NCI-H1105 (cell line): ENCODE measurements around the gene SRC.

Experiments
- DNase-seq: peaks from one replicate; lab custom pipeline; 2025; lab: John Stamatoyannopoulos, UW

Gene SRC

DNA sequence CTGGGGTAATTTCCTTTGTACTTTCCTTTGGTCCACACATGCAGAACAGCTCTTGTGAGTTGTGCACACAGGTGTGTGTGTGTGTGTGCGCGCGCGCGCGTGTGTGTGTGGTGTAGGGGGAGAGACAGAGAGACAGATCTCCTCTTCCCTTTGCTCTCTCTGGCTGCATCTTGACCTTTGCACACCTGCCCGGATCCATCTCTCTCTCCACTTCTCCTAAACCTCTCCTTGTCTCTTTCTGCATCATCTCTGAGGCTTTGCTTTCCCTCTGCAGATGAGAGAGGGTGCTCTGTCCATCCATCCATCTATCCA, 67.0 kb downstream of the SRC start:
- DNase-seq = no peak

DNA sequence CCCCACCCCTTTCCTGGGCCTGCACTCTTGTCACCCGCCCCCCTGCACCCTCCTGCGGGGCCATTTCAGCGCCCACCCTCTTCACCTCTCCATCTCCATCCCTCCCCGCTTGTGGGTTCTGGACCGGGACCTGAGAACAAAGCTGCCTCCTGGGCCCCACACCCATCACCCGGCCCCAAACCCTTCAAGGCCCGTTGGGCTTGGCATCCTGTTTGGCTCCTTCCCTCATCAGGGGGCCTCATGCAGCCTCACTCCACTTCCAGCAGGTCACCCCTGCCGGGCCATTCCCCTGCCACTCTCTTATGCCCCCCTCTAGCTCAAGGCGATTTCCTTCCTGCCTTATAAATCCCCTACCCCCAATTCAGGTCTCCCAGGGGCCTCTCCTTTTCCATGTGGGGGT, 67.4 kb downstream of the SRC start:
- DNase-seq = no peak

DNA sequence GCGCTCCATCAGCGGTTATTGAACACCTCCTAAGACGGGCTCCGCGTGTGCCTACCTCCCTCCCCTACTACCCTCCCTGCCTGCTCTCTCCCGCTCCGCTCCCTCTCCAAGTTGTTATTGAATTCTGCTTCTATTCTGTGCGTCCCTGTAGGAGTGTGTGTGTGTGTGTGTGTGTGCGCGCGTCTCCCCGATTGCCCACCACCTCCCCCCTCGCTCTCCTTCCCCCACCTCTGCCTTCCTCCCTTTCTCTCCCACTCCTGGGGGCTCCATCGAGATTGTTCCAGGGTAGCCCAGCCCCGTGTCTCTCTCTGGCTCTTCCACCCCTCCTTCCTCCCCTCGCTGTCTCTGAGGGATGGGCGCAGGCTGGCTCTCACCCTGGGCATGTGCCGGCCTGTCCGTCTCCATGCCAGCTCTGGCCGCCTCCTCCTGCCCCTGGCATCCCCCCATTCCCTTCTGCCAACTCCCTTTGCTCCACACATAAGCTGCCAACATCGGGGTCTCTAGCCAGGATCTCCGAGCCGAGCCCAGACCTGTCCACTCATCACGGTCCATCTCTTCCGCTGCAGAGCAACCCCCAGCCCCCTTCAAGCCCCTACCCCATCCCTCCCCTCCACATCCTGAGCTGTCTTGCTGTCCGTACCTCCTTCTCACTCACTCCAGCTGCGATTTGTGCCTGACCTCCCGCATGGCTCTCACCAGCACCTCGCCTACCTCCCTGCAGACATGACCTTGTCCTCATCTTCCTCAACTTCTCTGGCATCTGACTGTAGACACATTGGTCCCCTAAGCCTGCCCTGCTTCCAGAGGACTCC, 68.5 kb downstream of the SRC start:
- peak; percentile 81 for DNase-seq

DNA sequence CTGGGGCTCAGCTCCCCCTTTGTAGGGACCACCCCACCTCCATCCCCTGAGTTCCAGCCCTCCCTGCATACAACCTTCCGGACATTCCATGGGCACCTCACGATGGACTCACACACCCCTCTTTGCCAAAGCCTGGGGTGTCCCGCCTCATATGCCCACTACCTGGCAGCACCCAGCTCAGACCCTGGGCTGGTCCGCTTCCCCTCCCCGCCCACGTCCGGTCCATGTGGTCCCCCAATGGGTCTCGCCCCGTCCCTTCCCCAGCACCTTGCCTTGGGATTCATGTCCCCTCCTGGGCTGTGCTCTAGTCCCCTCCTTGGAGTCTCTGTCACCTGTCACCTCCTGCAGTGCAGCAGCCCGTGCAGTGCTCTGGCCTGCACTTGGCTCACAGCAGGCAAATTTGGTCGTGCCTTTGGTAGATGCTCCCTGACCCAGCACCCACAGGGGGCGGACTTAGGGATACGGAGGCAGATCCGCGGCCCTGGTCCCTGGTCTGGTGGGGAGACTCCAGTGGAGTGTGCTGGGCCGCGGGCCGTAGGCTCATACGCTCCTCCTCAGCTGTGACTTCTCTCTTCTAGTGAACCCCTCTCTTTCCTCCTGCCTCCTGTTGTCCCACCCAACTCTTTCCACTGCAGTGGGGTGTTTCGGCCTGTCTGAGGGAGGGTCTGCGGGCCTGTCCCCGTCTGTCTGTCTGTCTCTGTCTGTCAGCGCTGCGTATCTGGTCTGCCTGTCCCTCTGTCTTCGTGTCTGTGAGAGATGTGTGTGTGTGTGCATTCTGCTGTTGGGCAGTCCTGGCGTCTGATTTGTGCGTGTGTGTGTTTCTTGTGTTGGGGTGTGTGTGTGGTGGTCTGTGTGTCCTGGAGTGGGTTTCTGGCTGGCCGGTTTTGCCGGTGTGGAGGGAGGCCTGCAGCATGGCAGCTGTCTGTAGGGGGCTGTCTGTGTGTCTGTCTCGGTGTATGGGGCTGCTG, 69.5 kb downstream of the SRC start:
- DNase-seq = no peak

DNA sequence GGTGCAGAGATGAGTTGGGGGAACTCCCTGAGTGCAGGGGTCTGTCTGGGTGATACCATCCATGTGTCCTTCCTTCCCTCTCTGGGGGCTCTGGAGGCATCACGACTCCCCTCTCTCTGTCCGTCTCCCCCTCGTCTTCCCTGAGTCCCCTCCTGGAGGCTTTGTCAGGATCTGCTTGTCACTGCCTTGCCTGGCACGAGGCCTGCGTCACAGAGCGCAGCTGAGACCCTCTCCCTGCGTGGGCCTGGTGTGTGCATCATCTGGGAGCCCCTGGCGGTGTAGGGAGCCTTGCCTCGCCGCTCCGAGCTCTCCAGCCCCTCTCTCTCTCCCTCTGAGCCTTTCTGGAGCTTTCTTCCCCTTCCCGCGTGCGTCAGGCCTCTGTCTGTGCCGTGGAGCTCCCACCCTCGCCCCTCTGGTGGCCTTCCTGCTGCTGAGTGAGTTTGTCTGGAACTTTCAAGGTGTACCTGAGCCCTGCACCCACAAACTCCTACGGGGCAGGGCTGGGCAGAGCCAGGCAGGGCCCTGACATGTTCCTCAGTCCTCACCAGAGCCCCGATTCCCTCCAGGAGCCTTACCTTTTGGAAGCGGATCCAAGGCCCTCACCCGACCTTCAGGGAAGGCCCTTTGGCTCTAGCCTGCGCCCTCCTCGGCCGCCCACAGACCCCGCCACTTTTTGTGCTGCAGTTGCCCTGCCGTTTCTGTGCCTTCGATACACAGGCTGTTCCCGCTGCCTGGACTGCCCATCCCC, 70.3 kb downstream of the SRC start:
- DNase-seq = no peak

DNA sequence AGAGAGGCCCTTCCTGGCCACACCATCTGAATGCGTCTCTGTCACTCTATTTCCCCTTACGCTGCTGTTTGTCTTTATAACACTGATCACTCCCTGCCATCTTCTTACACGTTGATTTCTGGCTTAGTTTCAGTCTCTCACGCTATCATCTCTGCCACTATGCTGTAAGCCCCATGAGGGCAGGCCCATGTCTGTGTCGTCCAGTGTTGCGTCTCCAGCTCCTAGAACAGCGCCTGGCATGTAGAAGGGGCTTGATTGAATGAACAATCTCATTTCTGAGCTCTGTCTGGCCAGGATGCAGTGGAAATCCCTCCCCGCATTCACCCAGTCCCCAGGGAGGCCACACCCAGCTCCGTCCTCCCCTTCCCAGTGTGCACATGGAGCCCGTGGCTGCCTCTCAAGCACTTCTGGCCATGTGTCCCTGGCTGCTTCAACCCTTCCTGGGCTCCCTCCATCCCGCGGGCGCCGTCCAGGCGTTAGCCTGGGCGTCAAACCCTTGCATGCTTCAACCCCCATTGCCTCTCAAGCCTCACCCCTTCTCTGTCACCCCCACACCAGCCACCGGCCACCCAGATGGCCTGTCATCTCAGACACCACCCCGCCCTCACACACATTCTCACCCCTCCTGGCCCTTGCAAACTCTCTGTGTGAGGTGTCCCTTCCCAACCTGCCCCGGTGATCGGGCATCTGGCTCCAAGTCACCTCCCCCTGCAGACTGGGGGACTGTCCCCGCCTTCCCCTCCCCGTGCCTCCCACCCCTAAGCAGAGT, 71.1 kb downstream of the SRC start:
- no peak for DNase-seq

DNA sequence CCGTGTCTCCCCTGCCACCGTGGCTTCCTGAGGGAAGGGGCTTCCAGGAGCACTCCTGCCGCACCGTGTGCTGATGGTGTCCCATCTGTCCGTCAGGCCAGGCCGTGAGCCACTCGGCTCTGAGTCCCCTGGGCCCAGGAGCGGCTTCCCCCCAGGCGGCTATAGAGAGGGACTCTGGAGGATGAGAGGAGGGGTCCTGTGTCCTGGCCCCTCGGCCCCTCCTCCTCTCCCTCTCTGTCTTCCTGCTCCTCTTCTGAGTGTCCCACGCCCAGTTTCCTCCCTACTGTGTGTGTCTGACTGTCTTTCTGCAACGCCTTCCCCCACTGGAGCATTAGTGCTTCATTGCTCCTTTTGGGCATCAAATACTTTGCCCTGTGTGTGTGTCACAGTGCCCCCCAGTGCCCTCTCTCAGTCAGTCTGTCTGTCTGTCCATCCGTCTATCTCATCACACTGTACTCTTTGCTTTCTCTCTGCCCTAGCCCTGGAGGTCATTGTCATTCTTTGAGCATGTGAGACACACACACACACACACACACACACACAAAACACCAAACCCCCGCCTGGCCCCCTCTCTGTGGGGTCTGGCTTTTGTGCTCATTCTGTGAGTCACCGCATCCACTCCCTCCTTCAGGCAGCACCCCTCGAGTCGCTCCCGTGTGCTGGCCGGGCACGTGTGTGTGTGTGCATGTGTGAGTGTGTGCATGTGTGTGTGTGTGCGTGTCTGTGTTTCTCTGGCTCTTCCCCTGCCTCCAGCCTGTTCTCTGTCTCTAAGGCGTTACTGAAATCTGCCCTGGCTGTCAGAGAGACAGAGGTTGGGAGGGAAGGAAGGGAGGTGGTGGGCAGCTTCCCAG, 71.9 kb downstream of the SRC start:
- no peak for DNase-seq

DNA sequence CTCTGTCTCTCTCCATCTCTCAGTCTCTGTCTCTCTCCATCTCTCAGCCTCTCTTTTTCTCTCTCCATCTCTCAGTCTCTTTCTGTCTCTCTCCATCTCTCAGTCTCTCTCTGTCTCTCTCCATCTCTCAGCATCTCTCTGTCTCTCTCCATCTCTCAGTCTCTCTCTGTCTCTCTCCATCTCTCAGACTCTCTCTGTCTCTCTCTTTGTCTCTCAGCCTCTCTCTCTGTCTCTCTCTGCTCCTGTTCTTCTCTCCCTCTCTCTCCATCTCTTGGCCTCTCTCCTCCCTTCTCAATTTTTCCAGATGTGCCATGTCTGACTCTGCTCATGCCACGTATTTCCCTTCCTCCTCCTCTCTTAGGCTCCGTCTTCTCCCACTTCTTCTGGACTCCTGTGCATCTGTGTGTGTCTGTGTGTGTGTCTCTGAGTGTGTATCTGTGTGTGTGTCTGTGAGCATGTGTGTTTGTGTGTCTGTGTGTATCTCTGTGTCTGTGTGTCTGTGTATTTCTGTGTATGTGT, 72.7 kb downstream of the SRC start:
- DNase-seq = no peak

DNA sequence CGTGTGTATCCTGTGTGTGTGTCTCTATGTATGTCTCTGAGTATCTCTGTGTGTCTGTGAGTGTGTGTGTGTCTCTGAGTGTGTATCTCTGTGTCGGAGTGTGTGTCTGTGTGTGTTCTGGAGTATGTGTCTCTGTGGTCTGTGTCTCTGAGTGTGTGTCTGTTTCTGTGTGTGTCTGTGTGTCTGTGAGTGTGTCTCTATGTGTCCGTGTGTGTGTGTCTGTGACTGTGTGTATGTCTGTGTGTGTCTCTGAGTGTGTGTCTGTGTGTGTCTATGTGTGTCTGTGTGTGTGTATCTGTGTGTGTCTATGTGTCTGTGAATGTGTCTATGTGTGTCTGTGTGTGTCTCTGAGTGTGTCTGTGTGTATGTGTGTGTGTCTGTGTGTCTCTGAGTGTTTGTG, 73.4 kb downstream of the SRC start:
- no peak for DNase-seq

DNA sequence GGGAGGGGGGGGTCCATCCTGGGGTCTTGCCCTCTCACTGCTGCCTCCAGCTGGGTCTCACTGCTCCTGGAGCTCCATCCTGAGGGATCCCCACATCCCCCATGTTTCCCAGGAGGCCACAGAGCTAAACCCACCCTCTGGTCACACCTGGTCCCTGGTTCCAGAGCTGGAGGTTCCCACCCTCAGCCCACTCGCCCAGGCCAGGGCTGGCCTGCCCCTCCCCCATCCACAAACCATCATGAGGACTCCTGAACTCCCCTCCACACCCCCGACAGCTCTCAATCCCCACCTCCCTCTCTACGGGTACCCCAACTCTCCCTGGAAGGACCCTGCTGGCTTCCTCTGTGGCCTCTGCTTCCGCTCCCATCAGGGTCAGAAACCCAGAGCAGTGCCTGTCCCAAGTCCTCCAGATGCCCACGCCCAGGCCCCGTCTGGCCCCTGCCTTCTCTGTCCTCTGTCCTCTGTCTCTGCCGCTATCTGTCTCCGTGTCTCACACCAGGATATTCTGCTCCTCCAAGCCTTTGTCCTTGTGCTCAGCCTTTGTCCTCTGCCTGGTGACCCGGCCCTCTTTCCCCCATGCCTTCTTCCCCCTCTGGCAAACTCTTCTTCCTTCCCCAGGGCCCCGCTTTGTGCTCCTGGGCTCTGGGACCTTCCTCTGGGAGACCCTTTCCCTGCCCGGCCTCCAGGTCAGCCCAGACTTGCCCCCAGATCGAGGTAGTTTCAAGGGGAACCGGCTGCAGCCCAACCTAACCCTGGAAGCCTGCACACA, 74.0 kb downstream of the SRC start:
- DNase-seq = no peak

DNA sequence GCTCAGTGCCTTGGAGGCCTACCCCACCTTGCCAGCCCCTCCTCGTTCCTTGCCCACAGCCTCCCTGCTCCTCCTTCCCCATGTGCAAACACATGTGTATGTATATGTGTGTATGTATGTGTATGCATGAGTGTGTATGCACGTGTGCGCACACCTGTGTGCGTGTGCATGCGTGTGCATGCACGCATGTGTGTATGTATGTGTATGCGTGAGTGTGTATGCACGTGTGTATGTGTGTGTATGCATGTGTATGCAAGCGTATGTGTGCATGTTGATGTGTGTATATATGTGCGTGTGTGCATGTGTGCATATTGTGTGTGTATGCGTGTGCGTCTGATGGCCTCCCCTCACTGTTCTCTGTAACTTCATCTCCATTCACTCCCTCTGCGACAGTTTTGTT, 74.7 kb downstream of the SRC start:
- DNase-seq = no peak

DNA sequence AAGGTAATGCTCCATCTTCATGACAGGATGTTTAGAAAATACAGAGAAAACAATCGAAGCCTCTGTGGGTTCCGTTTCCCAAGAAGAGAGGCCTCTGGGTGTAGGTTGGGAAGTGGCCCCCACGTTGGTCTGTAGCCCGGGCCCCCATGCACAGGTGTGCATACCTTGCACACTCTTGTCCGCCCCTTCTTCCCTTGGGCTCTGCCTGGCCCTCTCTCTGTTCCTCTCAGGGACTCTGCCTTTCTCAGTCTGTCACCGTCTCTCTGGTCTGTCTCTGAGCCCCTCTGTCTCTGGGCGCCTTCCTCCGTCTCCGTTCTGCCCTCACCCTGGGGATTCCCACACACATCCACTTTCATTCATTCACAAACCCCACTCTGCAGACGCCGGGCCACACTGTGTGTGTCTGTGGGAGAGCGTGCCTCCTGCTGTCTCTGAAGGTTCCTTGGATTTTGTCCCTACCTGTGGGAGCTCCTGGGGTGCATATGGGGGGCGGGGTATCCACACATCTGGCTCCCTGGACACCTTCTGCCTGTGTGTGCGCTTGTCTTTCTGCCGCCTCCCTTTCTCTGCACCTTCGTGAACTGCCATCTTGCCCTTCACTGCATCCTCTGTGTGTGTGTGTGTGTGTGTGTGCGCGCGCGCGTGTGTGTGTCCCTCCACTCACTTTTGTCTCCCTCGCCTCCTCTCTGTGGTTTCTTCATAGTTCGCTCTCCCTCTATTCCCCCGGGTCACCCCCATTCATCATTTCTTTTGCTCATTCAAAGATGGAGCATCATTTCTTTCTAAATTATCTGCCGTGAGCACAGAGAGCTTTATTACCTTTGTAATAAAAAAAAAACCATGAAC, 75.3 kb downstream of the SRC start:
- no peak for DNase-seq

DNA sequence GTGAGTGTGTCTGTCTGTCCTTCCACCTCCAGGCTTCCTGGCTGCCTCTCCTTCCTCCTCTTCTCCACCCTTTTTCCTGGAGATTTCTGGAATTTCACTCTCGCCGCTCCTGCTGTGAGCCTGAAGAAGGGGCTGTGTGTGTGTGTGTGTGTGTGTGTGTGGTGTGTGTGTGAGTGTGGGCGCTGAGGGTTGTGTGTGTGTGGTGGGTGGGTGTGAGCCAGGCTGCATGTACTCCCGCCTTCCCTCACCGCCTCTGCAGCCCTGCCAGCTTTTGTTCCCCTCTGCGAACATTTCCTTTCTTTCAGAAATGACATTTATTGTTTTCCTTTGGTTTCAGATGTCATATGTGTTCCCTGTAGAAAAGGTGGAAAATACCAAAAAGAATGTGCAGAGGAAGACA, 76.0 kb downstream of the SRC start:
- DNase-seq = no peak

DNA sequence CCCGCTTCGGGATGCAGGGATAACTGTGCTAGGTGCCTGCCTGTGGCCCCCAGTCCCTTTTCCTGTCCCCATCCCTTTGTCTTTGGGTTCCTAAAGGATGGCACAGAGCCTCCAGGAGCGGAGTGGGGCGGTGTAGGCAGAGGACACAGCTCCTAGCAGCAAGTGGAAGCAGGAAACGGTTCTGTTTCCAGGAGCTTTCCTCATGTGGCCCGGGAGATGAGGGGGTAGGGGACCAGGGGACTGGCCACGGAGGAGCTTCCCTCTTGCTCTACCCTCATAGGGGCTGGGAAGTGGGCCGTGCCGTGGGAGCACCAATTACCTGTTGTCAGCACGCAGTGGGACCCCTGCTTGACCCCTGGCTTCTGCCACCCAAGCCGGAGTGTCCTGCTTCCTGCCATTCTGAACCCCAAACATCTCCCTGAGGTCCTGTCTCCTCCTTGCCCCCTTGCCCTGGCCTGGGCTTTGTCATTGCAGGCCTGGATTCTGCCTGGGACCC, 76.9 kb downstream of the SRC start:
- DNase-seq = no peak

DNA sequence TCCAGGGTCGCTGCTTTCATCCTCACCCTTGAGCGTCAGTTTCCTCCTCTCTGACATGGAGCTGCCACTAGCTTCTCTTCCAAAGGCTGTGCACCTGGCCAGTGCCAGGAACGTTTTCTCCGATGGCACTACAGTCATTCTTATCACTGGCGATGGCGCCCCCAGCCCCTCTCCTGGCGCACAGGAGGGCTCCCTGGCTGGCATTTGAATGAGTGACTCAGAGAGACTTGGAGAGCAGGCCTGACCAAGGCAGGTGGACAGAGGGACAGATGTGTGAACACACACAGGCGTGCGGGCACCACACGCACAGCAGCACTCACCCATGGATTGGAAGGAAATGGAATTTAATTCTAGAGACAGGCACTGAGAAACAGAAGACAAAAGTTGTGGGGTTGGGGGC, 77.6 kb downstream of the SRC start:
- no peak for DNase-seq

DNA sequence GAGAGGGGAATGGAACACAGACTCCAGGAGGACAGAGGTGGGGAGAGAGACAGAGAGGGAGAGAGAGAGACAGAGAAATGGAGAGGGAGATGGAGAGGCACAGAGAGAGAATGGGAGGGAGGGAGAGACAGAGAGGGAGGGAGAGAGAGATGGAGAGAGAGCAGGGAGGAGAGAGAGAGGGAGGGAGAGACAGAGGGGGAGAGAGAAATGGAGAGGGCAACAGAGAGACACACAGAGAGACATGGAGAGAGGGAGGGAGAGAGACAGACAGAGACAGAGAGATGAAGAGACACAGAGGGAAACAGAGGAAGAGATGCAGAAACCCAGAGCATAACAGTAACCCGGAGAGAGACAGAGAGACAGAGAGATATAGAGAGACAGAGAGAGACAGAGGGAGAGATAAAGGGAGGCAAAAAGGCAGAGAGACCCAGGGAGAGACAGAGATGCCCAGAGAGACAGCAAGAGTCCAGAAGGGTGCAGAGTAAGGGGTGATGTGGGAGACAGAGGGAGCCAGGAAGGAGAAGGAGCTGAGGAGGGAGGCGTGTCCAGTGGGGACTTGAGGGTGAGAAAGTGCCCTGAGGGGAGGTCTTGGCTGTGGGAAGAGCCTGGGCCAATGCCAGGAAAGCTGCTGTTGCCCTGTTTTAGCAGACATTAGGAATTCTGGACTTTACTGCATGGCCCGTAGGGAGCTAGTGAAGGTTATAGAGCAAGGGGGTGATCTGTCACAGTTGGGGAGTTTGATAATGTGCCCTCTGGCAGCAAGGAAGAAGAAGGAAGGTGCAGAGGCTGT, 78.3 kb downstream of the SRC start:
- no peak for DNase-seq

DNA sequence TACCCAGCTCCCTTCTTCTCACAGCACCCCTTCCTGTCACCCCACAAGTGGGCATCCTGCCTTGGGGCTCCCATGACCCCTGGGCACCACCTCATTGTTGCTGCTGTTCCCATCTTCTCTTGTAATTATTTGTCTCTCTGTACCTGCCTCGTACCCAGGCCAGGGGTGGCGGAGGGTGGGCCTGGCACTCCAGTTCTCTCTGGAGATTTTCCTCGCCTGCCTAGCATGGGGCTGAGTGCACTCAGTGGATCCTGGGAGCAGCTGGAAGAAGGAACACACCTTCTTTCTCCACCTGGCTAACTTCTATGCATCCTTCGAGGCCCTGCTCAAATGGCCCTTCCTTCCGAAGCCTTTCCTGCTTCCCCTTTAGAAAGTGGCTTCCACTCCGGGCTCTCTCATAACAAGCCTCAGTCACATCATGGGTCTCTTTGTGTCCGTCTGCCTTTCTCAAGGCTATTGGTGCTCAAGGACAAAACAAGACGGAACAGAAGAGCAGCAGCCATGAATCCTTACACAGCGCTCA, 79.2 kb downstream of the SRC start:
- DNase-seq = no peak

DNA sequence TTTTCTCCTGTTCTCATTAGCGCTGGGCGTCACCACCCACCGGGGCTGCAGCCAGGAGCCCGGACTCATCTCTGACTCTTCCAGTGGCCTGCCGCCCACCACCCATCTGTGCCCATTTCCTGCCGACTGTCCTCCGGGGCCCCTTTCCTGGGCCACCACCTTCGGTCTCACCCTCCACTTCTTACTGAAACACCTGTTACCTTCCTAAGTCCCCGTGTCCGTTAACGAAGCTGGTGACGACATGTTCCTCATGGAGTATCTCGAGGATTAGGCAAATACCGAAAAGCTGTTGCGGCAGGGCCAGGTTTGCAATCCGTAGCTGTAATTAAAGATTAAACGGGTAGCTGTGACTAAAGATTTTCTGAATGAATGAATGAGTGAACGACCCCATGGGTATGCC, 80.2 kb downstream of the SRC start:
- DNase-seq = no peak
